ENCODE data around the gene TENT5C.

The TENT5C gene

GRCh38 chr1:117613969-117614729, 8.3 kb downstream of the TENT5C start:
- DNase-seq (ENCODE audit: low read depth), result no peak

GRCh38 chr1:117615474-117615873, 9.6 kb downstream of the TENT5C start:
- no peak for DNase-seq (ENCODE audit: low read depth)

GRCh38 chr1:117616356-117616755, 10.5 kb downstream of the TENT5C start:
- no peak for DNase-seq (ENCODE audit: low read depth)

GRCh38 chr1:117616967-117617366, 11.1 kb downstream of the TENT5C start:
- no peak for DNase-seq (ENCODE audit: low read depth)

GRCh38 chr1:117618450-117619122, 12.7 kb downstream of the TENT5C start:
- DNase-seq (ENCODE audit: low read depth), result no peak

GRCh38 chr1:117620440-117620839, 14.6 kb downstream of the TENT5C start:
- DNase-seq (ENCODE audit: low read depth), result no peak

- DNase-seq (ENCODE audit: low read depth), result no peak
Measured at GRCh38 chr1:117621316-117621715, 15.5 kb downstream of the TENT5C start.

GRCh38 chr1:117622726-117623125, 16.9 kb downstream of the TENT5C start:
- DNase-seq (ENCODE audit: low read depth), result no peak

- no peak for DNase-seq (ENCODE audit: low read depth)
Measured at GRCh38 chr1:117623141-117623540, 17.3 kb downstream of the TENT5C start.

GRCh38 chr1:117623698-117624097, 17.9 kb downstream of the TENT5C start:
- DNase-seq (ENCODE audit: low read depth), result no peak

GRCh38 chr1:117627546-117628130, 21.8 kb downstream of the TENT5C start:
- no peak for DNase-seq (ENCODE audit: low read depth)

GRCh38 chr1:117628343-117628742, 22.5 kb downstream of the TENT5C start:
- no peak for DNase-seq (ENCODE audit: low read depth)

GRCh38 chr1:117629625-117630422, 24.0 kb downstream of the TENT5C start:
- DNase-seq (ENCODE audit: low read depth), result no peak

GRCh38 chr1:117630423-117630998, 24.7 kb downstream of the TENT5C start:
- DNase-seq (ENCODE audit: low read depth), result no peak

- DNase-seq (ENCODE audit: low read depth), result no peak
Measured at GRCh38 chr1:117631359-117632160, 25.7 kb downstream of the TENT5C start.

- DNase-seq (ENCODE audit: low read depth), result no peak
Measured at GRCh38 chr1:117632269-117633067, 26.6 kb downstream of the TENT5C start.

GRCh38 chr1:117633068-117633345, 27.2 kb downstream of the TENT5C start:
- DNase-seq (ENCODE audit: low read depth), result no peak

GRCh38 chr1:117633423-117633822, 27.6 kb downstream of the TENT5C start:
- no peak for DNase-seq (ENCODE audit: low read depth)

GRCh38 chr1:117633936-117634335, 28.1 kb downstream of the TENT5C start:
- DNase-seq (ENCODE audit: low read depth), result no peak

- no peak for DNase-seq (ENCODE audit: low read depth)
Measured at GRCh38 chr1:117634631-117635030, 28.8 kb downstream of the TENT5C start.

- DNase-seq (ENCODE audit: low read depth), result no peak
Measured at GRCh38 chr1:117635805-117636204, 30.0 kb downstream of the TENT5C start.

Measured in HS-27A (cell line).